Breast epithelium (tissue), 4 donors: Measurements from ENCODE around the gene C3. TPM values are rescaled to one million over a fixed set of nuclear protein-coding genes. Genes with fewer than 3 reads are reported as not detected.
"Not testable (repeated sequence)": the region's sequence is repeated elsewhere in the genome, so short reads cannot be mapped to it uniquely, and the experiment has no call there.

Experiments used
- DNase-seq, 2 donors: peaks; one replicate each; pipeline ENCODE4 v3.0.0-alpha.2; 2019; ENCODE audit warnings: low spot score in 2 of 2
- H3K27ac ChIP-seq, 2 donors: fragments of 200-600 bp; sonication (generic) in 1 of 2; one replicate each; pipeline ENCODE4 v1.5.1; 2016 to 2019; ENCODE audit warnings: mild to moderate bottlenecking in 1 of 2
- H3K27me3 ChIP-seq, 2 donors: fragments of 200-600 bp; sonication (generic) in 1 of 2; one replicate each; pipeline versions ENCODE4 v1.5.1 to v1.6.0; 2017 to 2019; ENCODE audit warnings: control low read depth in 1 of 2, mild to moderate bottlenecking in 1 of 2
- H3K36me3 ChIP-seq: fragments of 200-600 bp; one replicate; pipeline ENCODE4 v1.5.1; 2019
- H3K4me1 ChIP-seq, 2 donors: fragments of 200-600 bp; sonication (generic); one replicate each; pipeline ENCODE4 v1.5.1; 2016 to 2019; ENCODE audit warnings: control low read depth in 1 of 2
- H3K4me3 ChIP-seq, 3 donors: fragments of 200-600 bp; sonication (generic); 1 replicate in 2 of 3; 2 replicates in 1 of 3; pipeline ENCODE4 v1.5.1; 2016 to 2019; ENCODE audit warnings: mild to moderate bottlenecking in 3 of 3, moderate library complexity in 2 of 3
- H3K9me3 ChIP-seq, 2 donors: fragments of 200-600 bp; sonication (generic) in 1 of 2; one replicate each; pipeline ENCODE4 v1.5.1; 2016 to 2019; ENCODE audit warnings: control low read depth in 1 of 2
- POLR2A ChIP-seq: fragments of 450-650 bp; IDR thresholded peaks from one replicate; pipeline ENCODE4 v1.6.1; 2016; ENCODE audit warnings: antibody characterized with exemption, mild to moderate bottlenecking, moderate library complexity
- POLR2AphosphoS5 ChIP-seq, 3 donors: sonication (generic); formaldehyde crosslinking; IDR thresholded peaks; one replicate each; pipeline ENCODE4 v1.6.1; 2017; ENCODE audit warnings: antibody characterized with exemption in 3 of 3
- intact Hi-C: fragments of 100-400 bp; cut with DNase I; formaldehyde crosslinking; loops from one replicate; pipeline ENCODE4 v1.15.1; 2023; ENCODE audit warnings: low total_unique reads
- total RNA-seq, 3 donors: library from RNA; depleted of rRNA; stranded (reverse); fragments of >200 nt; gene quantifications; one replicate each; pipeline ENCODE4 v1.1.0, GENCODE V29; 2016
- TF ChIP-seq, protein P1 (sequence below), 3 donors: fragments of 450-650 bp; IDR thresholded peaks; one replicate each; pipeline ENCODE4 v1.5.1; 2016 to 2017; ENCODE audit warnings: antibody characterized with exemption in 3 of 3, mild to moderate bottlenecking in 3 of 3, moderate library complexity in 3 of 3

Gene C3
- total RNA-seq, 3 donors from 2014 or later, result 856 to 1,298 (median 1,115) TPM

DNA sequence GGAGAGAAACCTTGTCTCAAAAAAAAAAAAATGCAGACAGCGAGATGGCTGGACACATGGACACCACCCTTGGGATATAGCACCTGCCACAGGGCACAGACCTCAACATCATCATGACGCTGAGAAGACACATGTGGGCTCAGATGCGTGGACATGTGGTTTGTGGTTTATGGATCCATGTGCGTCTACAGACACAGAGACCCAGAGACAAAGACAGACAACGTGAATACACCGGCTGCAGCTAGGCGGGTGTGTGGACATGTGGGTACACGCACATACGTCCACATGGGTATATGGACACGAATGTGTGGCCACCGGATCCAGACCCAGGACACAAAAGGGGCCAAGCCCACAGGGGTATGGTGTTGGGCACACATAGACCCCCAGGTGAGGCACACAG lies 51.8 kb downstream of the C3 start:
- Histone ChIP-seq H3K27ac (no peak overlapping the region), H3K4me1 (no peaks in the 10 kb centered on the region), H3K4me3 (no peak overlapping the region), H3K36me3 (no peaks in the 10 kb centered on the region), H3K27me3 (no peaks in the 10 kb centered on the region), H3K9me3 (no peaks in the 10 kb centered on the region)
- intact Hi-C loops, result no loop called here
- TF ChIP-seq, protein P1, sequence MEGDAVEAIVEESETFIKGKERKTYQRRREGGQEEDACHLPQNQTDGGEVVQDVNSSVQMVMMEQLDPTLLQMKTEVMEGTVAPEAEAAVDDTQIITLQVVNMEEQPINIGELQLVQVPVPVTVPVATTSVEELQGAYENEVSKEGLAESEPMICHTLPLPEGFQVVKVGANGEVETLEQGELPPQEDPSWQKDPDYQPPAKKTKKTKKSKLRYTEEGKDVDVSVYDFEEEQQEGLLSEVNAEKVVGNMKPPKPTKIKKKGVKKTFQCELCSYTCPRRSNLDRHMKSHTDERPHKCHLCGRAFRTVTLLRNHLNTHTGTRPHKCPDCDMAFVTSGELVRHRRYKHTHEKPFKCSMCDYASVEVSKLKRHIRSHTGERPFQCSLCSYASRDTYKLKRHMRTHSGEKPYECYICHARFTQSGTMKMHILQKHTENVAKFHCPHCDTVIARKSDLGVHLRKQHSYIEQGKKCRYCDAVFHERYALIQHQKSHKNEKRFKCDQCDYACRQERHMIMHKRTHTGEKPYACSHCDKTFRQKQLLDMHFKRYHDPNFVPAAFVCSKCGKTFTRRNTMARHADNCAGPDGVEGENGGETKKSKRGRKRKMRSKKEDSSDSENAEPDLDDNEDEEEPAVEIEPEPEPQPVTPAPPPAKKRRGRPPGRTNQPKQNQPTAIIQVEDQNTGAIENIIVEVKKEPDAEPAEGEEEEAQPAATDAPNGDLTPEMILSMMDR (IDR thresholded peaks at IDR 0.05), result no peak
- TF ChIP-seq POLR2AphosphoS5 (IDR thresholded peaks at IDR 0.05) (no peak), POLR2A (no peak)
- DNase-seq, result no peak

DNA sequence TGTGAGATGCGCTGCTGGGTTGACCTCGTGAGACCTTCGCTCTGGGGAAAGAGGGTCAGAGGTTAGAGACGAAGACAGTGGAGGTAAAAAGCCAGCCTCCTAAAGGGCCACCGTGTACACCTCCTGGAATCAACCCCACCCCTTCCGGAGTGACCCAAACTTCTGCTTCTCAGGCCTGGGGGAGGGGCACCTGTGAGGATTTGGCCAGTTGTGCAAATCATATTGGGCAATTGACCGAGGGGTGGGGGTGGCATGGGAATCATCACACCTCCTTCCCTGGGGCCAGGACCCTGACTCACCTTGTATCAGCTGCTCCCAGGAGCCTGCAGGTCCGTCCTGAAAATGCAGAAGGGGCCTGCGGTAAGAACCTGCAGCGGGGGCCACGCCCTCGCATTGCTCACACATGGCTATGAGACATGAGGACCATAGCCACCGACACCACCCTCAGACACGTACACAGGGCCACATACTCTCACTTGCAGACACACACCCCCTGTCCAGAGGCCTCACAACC lies 53.3 kb downstream of the C3 start:
- no peaks in the 10 kb centered on the region for H3K9me3 ChIP-seq
- H3K36me3 ChIP-seq, result no peaks in the 10 kb centered on the region
- no peak overlapping the region for H3K4me3 ChIP-seq
- H3K4me1 ChIP-seq, result no peaks in the 10 kb centered on the region
- intact Hi-C loops, result no loop called here
- no peak for TF ChIP-seq POLR2AphosphoS5 (IDR thresholded peaks at IDR 0.05)
- TF ChIP-seq POLR2A, result no peak
- TF ChIP-seq, protein P1 (IDR thresholded peaks at IDR 0.05), result no peak
- no peak for DNase-seq
- H3K27ac ChIP-seq, result no peak overlapping the region
- no peaks in the 10 kb centered on the region for H3K27me3 ChIP-seq

DNA sequence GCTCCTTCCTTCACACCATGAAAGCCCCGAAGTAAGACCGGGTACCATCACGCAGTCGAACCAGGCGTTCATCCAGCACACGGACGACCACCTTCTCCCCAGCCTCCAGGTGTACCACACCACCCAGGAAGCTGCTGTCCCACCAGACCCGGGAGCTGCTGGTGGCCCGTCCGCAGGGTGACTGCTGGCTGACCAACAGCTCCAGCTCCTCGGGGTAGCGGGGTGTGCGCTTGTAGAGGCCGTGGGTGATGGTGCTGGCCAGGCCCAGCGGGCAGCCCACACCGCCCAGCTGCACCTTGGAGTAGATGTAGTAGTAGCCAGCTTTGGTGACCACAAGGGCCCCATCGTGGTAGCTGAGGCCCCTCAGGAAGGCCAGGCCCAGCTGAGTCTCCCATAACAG lies 55.5 kb downstream of the C3 start:
- DNase-seq, result no peak
- H3K27ac ChIP-seq, result no peak overlapping the region
- no peaks in the 10 kb centered on the region for H3K4me1 ChIP-seq
- no peak overlapping the region for H3K4me3 ChIP-seq
- H3K36me3 ChIP-seq, result no peaks in the 10 kb centered on the region
- peaks cover 0 to 4% of the 10 kb centered on the region in 2 donors for H3K27me3 ChIP-seq
- intact Hi-C loops, result no loop called here
- TF ChIP-seq POLR2A (no peak), POLR2AphosphoS5 (IDR thresholded peaks at IDR 0.05) (no peak)
- TF ChIP-seq, protein P1 (IDR thresholded peaks at IDR 0.05), result no peak
- no peaks in the 10 kb centered on the region for H3K9me3 ChIP-seq

DNA sequence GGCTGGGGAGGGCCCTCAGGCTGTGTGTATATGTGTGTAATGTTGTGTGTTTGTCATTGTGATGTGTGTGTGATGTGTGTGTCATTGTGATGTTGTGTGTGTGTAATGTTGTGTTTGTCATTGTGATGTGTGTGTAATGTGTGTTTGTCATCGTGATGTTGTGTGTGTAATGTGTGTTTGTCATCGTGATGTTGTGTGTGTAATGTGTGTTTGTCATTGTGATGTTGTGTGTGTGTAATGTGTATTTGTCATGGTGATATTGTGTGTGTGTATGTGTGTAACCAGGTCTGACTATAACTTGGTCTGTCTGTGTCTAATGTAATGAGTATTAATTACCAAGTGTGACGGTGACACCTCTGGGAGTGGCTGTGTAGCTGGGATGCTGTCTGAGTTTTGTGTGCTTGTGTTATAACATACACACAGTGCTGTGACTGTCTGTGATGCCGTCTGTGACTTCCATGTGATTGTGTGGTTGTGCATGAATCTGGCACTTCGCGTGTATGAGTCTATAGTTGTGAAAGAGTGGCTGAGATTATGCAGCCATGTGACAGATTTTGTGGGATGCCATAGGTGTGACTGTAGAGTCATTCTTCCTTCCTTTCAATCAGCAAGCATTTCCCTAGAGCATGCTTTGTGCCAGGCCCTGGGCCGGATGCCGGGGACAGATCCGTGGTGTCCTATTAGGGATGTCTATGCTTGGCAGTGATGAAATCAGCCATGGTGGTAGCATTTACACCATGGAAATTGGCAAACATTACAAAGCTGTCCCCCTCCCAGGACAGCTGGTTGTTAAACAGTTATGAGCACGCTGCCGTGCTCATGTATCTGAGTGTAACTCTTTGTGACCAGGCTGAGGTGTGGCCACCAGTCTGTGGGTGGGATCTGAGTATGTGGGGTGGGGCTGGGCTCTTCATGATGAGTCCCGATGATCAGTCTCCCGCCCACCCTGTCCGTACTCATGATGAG lies 56.9 kb downstream of the C3 start:
- H3K4me3 ChIP-seq, result no peak overlapping the region
- peaks cover 0 to 11% of the 10 kb centered on the region in 2 donors for H3K27me3 ChIP-seq
- H3K36me3 ChIP-seq, result no peaks in the 10 kb centered on the region
- TF ChIP-seq POLR2AphosphoS5 (IDR thresholded peaks at IDR 0.05) (no peak), POLR2A (no peak)
- TF ChIP-seq, protein P1 (IDR thresholded peaks at IDR 0.05), result no peak
- no peak overlapping the region for H3K27ac ChIP-seq
- no peaks in the 10 kb centered on the region for H3K9me3 ChIP-seq
- intact Hi-C loops, result no loop called here
- no peaks in the 10 kb centered on the region for H3K4me1 ChIP-seq
- DNase-seq, result no peak

DNA sequence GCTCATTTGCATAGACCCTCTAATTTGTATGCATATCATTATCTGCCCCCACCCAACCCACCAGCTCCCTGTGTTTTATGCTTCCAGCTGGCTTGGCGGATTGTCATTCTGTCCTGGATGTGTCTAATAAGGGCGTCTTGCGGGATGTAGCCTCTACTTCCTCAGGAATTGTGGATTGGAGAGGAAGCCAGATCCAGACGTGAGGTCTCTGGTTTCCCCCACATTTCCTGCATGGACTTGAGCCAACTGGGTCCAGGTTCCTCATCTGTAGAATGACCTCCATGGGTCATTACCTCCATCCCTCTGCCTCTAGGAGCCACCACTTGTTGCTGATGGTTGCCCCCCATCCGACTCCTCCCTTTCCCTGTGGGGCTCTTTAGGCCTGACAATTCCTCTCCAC lies 57.7 kb downstream of the C3 start:
- intact Hi-C loops, result no loop called here
- no peak for DNase-seq
- TF ChIP-seq, protein P1 (IDR thresholded peaks at IDR 0.05), result no peak
- no peak for TF ChIP-seq POLR2AphosphoS5 (IDR thresholded peaks at IDR 0.05)
- TF ChIP-seq POLR2A, result no peak

DNA sequence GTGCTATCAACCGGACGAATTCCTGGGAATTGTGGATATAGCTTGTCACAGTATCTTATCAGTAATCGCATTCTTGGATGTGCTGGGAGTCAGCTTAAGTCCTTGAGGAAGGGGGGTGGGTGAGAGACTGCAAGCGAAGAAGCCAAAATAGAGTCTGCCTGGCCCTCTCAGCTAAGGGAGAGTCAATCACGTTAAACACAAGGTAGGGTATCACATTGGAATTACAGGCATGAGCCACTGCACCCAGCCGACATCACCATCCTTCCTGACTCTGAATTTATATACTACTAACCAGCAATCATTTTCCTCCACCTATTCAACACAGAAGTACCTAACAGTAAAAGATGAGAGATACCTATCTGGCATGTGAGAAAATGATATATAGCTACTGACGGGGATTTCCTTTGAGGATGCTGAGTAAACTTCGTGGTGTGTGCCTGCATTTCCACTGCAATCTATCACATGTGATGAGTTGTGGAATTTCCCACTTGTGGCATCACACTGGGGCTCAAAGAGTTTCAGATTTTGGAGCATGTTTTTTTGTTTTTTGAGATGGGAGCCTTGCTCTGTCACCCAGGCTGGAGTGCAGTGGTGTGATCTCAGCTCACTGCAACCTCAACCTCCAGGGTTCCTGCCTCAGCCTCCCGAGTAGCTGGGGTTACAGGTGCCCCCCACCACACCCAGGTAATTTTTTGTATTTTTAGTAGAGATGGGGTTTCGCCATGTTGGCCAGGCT lies 58.8 kb downstream of the C3 start:
- intact Hi-C loops, DNase-seq, H3K4me1 ChIP-seq, H3K9me3 ChIP-seq, H3K27ac ChIP-seq, H3K36me3 ChIP-seq, H3K4me3 ChIP-seq: not testable (repeated sequence)
- H3K27me3 ChIP-seq, result peaks cover 0 to 11% of the 10 kb centered on the region in 2 donors

More for the DNA sequence above, 57.7 kb downstream of the C3 start:
- no peak overlapping the region for H3K27ac ChIP-seq
- H3K36me3 ChIP-seq, result no peaks in the 10 kb centered on the region
- no peaks in the 10 kb centered on the region for H3K9me3 ChIP-seq
- H3K27me3 ChIP-seq, result peaks cover 0 to 11% of the 10 kb centered on the region in 2 donors
- no peak overlapping the region for H3K4me3 ChIP-seq
- no peaks in the 10 kb centered on the region for H3K4me1 ChIP-seq
